Measurements from ENCODE around the gene MYBL2. TPM values are rescaled to one million over a fixed set of nuclear protein-coding genes. Genes with fewer than 3 reads are reported as not detected.
"Not testable (repeated sequence)": the region's sequence is repeated elsewhere in the genome, so short reads cannot be mapped to it uniquely, and the experiment has no call there.

Gene MYBL2
- total RNA-seq, 1 donor from 2014 or later, result 24.3 TPM

- TF ChIP-seq, protein P1, sequence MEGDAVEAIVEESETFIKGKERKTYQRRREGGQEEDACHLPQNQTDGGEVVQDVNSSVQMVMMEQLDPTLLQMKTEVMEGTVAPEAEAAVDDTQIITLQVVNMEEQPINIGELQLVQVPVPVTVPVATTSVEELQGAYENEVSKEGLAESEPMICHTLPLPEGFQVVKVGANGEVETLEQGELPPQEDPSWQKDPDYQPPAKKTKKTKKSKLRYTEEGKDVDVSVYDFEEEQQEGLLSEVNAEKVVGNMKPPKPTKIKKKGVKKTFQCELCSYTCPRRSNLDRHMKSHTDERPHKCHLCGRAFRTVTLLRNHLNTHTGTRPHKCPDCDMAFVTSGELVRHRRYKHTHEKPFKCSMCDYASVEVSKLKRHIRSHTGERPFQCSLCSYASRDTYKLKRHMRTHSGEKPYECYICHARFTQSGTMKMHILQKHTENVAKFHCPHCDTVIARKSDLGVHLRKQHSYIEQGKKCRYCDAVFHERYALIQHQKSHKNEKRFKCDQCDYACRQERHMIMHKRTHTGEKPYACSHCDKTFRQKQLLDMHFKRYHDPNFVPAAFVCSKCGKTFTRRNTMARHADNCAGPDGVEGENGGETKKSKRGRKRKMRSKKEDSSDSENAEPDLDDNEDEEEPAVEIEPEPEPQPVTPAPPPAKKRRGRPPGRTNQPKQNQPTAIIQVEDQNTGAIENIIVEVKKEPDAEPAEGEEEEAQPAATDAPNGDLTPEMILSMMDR (IDR thresholded peaks at IDR 0.05; ENCODE audit: unreplicated experiment), result no peak
- H3K9me3 Mint-ChIP-seq, result no peaks in the 10 kb centered on the region
- no peaks in the 10 kb centered on the region for H3K27me3 Mint-ChIP-seq (ENCODE audit: low read depth)
- H3K4me3 Mint-ChIP-seq, result no peak overlapping the region
- peak overlapping the region; percentile 36 for H3K27ac Mint-ChIP-seq
- H3K36me3 Mint-ChIP-seq, result no peaks in the 10 kb centered on the region
- DNase-seq (ENCODE audit: low spot score in 2 of 2, unreplicated experiment in 2 of 2), result no peak
- H3K4me1 Mint-ChIP-seq, result peaks cover 12% of the 10 kb centered on the region
Measured at GRCh38 chr20:43653966-43654365, 12.9 kb upstream of the MYBL2 start.

GRCh38 chr20:43655176-43655575, 11.7 kb upstream of the MYBL2 start:
- not testable (repeated sequence) for H3K36me3 Mint-ChIP-seq; H3K9me3 Mint-ChIP-seq; DNase-seq (ENCODE audit: low spot score in 2 of 2, unreplicated experiment in 2 of 2); H3K4me3 Mint-ChIP-seq; H3K27me3 Mint-ChIP-seq (ENCODE audit: low read depth); H3K27ac Mint-ChIP-seq
- H3K4me1 Mint-ChIP-seq, result peaks cover 12% of the 10 kb centered on the region

- peaks cover 12% of the 10 kb centered on the region for H3K4me1 Mint-ChIP-seq
- H3K36me3 Mint-ChIP-seq, result no peaks in the 10 kb centered on the region
- no peak for DNase-seq (ENCODE audit: low spot score in 2 of 2, unreplicated experiment in 2 of 2)
- H3K27me3 Mint-ChIP-seq (ENCODE audit: low read depth), result no peaks in the 10 kb centered on the region
- peak overlapping the region; percentile 66 for H3K27ac Mint-ChIP-seq
- peak overlapping the region; percentile 92 for H3K4me3 Mint-ChIP-seq
- no peaks in the 10 kb centered on the region for H3K9me3 Mint-ChIP-seq
- TF ChIP-seq, protein P1 (IDR thresholded peaks at IDR 0.05; ENCODE audit: unreplicated experiment), result no peak
Measured at GRCh38 chr20:43655937-43656336, 11.0 kb upstream of the MYBL2 start.

- H3K27me3 Mint-ChIP-seq (ENCODE audit: low read depth), result no peaks in the 10 kb centered on the region
- peaks cover 12% of the 10 kb centered on the region for H3K4me1 Mint-ChIP-seq
- H3K27ac Mint-ChIP-seq, result peak overlapping the region; percentile 99
- DNase-seq (ENCODE audit: low spot score in 2 of 2, unreplicated experiment in 2 of 2), result no peak
- no peaks in the 10 kb centered on the region for H3K36me3 Mint-ChIP-seq
- no peaks in the 10 kb centered on the region for H3K9me3 Mint-ChIP-seq
- H3K4me3 Mint-ChIP-seq, result peak overlapping the region; percentile 92
- TF ChIP-seq, protein P1 (IDR thresholded peaks at IDR 0.05; ENCODE audit: unreplicated experiment), result no peak
Measured at GRCh38 chr20:43658069-43658722, 8.7 kb upstream of the MYBL2 start.

GRCh38 chr20:43658723-43659419, 8.0 kb upstream of the MYBL2 start:
- TF ChIP-seq, protein P1 (IDR thresholded peaks at IDR 0.05; ENCODE audit: unreplicated experiment), result no peak
- no peaks in the 10 kb centered on the region for H3K36me3 Mint-ChIP-seq
- peaks cover 12% of the 10 kb centered on the region for H3K4me1 Mint-ChIP-seq
- DNase-seq (ENCODE audit: low spot score in 2 of 2, unreplicated experiment in 2 of 2), result no peak
- H3K27me3 Mint-ChIP-seq (ENCODE audit: low read depth), result no peaks in the 10 kb centered on the region
- no peak overlapping the region for H3K4me3 Mint-ChIP-seq
- no peak overlapping the region for H3K27ac Mint-ChIP-seq
- no peaks in the 10 kb centered on the region for H3K9me3 Mint-ChIP-seq

DNA sequence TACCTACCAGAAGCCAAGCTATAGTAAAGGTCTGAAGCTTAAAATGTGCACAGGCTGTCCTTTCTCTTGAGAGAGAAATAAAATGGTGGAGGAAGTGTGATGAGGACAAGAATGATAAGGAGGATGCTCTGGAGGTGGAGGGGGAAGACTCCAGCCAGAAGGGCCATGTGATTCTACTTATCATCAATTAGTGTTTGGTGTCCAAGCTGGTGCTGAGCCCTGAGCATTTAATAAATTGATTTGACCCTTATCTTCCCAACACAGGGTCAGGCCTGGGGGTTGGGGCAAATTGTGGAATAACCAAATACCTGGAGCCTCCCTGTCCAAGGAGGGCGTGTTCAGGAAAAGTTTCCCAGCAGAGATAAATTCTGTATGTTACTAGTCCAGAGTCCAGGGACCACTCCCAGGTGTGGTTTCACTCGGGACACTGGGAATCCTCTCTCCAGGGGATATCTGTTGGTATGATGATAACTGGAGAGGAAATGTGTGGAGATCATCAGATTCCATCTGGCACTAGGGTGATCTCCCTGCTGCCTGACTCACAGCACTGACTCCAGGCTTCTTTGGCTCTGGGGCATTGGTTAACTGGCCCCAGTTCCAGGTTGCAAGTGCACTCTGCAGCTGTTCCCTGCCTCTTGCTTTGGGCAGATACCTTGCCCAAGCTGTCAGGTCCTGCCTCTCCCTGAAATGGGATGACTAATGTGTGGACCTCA, 3.8 kb upstream of the MYBL2 start:
- Mint-ChIP-seq H3K4me3 (no peak overlapping the region), H3K36me3 (no peaks in the 10 kb centered on the region), H3K4me1 (peaks cover 8% of the 10 kb centered on the region), H3K27me3 (ENCODE audit: low read depth) (peaks cover 12% of the 10 kb centered on the region), H3K27ac (no peak overlapping the region), H3K9me3 (no peaks in the 10 kb centered on the region)
- TF ChIP-seq, protein P1 (IDR thresholded peaks at IDR 0.05; ENCODE audit: unreplicated experiment), result no peak
- DNase-seq (ENCODE audit: low spot score in 2 of 2, unreplicated experiment in 2 of 2), result no peak
